Measurements from ENCODE around the gene PLK1. TPM values are rescaled to one million over a fixed set of nuclear protein-coding genes. Genes with fewer than 3 reads are reported as not detected.

Gene PLK1
- total and polyA plus RNA-seq, 2 of the 4 experiments (the other 2 are of a cell fraction): 19.4 to 59.0 TPM

DNA sequence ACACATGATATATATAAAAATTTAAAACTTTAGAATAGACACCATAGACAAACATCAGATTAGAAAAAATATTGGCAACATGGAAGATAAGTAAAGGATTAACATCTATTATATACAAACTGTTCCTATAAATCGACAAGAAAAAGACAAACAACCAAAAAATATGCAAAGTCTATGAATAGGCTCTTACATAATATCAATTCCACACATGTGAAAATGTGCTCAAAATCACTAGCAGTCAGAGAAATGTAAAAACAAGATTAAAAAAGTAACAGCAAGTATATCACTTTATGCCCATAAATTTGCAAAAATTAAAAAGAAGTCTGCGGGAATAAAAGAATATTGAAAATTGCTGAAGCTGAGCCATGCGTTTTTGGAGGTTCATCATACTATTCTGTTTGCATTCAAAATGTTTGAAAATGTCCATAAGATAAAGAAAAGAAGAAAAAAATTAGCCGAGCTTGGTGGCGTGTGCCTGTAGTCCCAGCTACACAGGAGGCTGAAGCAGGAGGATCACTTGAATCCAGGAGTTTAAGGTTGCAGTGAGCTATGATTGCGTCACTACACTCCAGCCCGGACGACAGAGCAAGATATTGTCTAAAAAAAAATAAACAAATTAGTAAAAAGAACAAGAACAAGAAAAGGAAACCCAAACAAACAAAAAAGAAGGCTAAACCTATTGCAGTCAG is 45.6 kb downstream of the PLK1 start:
- H4K91ac ChIP-seq (ENCODE audit: insufficient read depth, low read depth, low read length): no peak overlapping the region
- H2BK5ac ChIP-seq (ENCODE audit: low read depth, low read length, poor library complexity, severe bottlenecking): no peak overlapping the region
- no peak overlapping the region for H3K14ac ChIP-seq (replicated peaks; ENCODE audit: low read depth, low read length)
- no peak overlapping the region for H2AK9ac ChIP-seq (replicated peaks; ENCODE audit: low read depth, low read length, poor library complexity)
- H3K4me2 ChIP-seq (ENCODE audit: low read depth, low read length): no peak overlapping the region
- H4K5ac ChIP-seq (ENCODE audit: low read depth, low read length): no peak overlapping the region
- no peak overlapping the region for H2AK5ac ChIP-seq (ENCODE audit: low read depth, low read length)
- no peak for ATAC-seq (ENCODE audit: low read depth)
- dilution Hi-C loops (cut with HindIII; ENCODE audit: low sequenced_read_pairs, unreplicated experiment) (no loop called here), intact Hi-C loops (cut with micrococcal nuclease) (no loop called here), in situ Hi-C loops (cut with MboI; ENCODE audit: low sequenced_read_pairs) (no loop called here)
- H3K56ac ChIP-seq (ENCODE audit: extremely low read depth, insufficient read depth, low read length): no peak overlapping the region
- no peak overlapping the region for H3K4me3 ChIP-seq (ENCODE audit: insufficient read depth, low read depth, low read length)
- H3K36me3 ChIP-seq (ENCODE audit: control insufficient read depth, insufficient read depth, low read length): no peaks in the 10 kb centered on the region
- TF ChIP-seq RFX5 (IDR thresholded peaks at IDR 0.05; ENCODE audit: low read depth, low read length) (no peak), CEBPB (IDR thresholded peaks at IDR 0.05; ENCODE audit: low read depth, low read length) (peak; percentile 75)
- no peak overlapping the region for H2BK15ac ChIP-seq (ENCODE audit: low read depth, low read length)
- no peak overlapping the region for H2BK20ac ChIP-seq (ENCODE audit: low read depth, low read length)
- no peak overlapping the region for H3K23ac ChIP-seq (ENCODE audit: low read depth, low read length)
- no TSS peak for BruUV-seq (replicated peaks)
- H4K20me1 ChIP-seq (ENCODE audit: insufficient read depth, low read length): no peaks in the 10 kb centered on the region
- no peak overlapping the region for H4K8ac ChIP-seq (ENCODE audit: low read depth in 2 of 2, low read length in 2 of 2)
- no peak overlapping the region for H3K27ac ChIP-seq (ENCODE audit: insufficient read depth, low read length)
- no peaks in the 10 kb centered on the region for H3K27me3 ChIP-seq (ENCODE audit: control insufficient read depth, insufficient read depth, low read length)
- 43% methylated on average over 1 of the region's 8 CpGs; no CpG with 5 or more reads in 1 of the 2 experiments for WGBS, 2 experiments (ENCODE audit: extremely low coverage in 2 of 2, insufficient read length in 1 of 2)
- no peaks in the 10 kb centered on the region for H3K4me1 ChIP-seq (ENCODE audit: control insufficient read depth, insufficient read depth, low read length)
- peak; percentile 7 for DNase-seq
- no peaks in the 10 kb centered on the region for H3K9me3 ChIP-seq (ENCODE audit: control insufficient read depth, insufficient read depth, low read length)
- H2AFZ ChIP-seq (replicated peaks; ENCODE audit: low read length, poor library complexity): no peak overlapping the region
- no peaks in the 10 kb centered on the region for H3K9me1 ChIP-seq (ENCODE audit: insufficient read depth, low read length)
- no peak overlapping the region for H2BK120ac ChIP-seq (ENCODE audit: low read depth, low read length)
- H3K9ac ChIP-seq (ENCODE audit: low read depth, low read length): no peak overlapping the region
- CTCF ChIA-PET: interaction anchor here (0.9 kb wide), 1 partner anchor 775 kb away, joined by 3 read pairs; no protein-coding TSS in a partner anchor
- H3K18ac ChIP-seq (ENCODE audit: low read depth, low read length): no peak overlapping the region
- H3K79me1 ChIP-seq (ENCODE audit: low read depth in 1 of 2, low read length in 2 of 2): no peaks in the 10 kb centered on the region
- POLR2A ChIA-PET (ENCODE audit: unreplicated experiment): no interaction called here
- no peak overlapping the region for H3K4ac ChIP-seq (ENCODE audit: low read depth, low read length)

Measured in IMR-90 (cell line).